Smooth muscle cell (in vitro differentiated cells): ENCODE data around the gene DNTT. TPM values are rescaled to one million over a fixed set of nuclear protein-coding genes. Genes with fewer than 3 reads are reported as not detected.

Experiments used
- DNase-seq: peaks from one replicate; lab custom pipeline; 2025; ENCODE audit not compliant: unreplicated experiment; lab: John Stamatoyannopoulos, UW
- H2AFZ ChIP-seq: fragments of 200-600 bp; sonication (generic); 2 replicates; pipeline ENCODE4 v1.6.0; 2016; ENCODE audit warnings: antibody characterized with exemption, low read depth, mild to moderate bottlenecking
- H3F3A ChIP-seq: fragments of 200-600 bp; sonication (generic); 2 replicates; pipeline ENCODE4 v1.6.0; 2017; ENCODE audit warnings: antibody characterized with exemption, low read depth
- H3K27ac ChIP-seq: fragments of 200-600 bp; sonication (generic); 2 replicates; pipeline ENCODE4 v1.5.1; 2016; ENCODE audit warnings: low read depth, mild to moderate bottlenecking
- H3K27me3 ChIP-seq: fragments of 200-600 bp; sonication (generic); 2 replicates; pipeline ENCODE4 v1.6.1; 2016; ENCODE audit warnings: low read depth, mild to moderate bottlenecking
- H3K36me3 ChIP-seq: fragments of 200-600 bp; sonication (generic); 2 replicates; pipeline ENCODE4 v1.5.1; 2016; ENCODE audit warnings: low read depth
- H3K4me1 ChIP-seq: fragments of 200-600 bp; sonication (generic); 2 replicates; pipeline ENCODE4 v1.5.1; 2016; ENCODE audit warnings: low read depth
- H3K4me2 ChIP-seq: fragments of 200-600 bp; sonication (generic); 2 replicates; pipeline ENCODE4 v1.6.0; 2016; ENCODE audit warnings: mild to moderate bottlenecking
- H3K4me3 ChIP-seq: fragments of 200-600 bp; sonication (generic); 2 replicates; pipeline ENCODE4 v1.5.1; 2016; ENCODE audit warnings: mild to moderate bottlenecking
- H3K79me2 ChIP-seq: fragments of 200-600 bp; sonication (generic); 2 replicates; pipeline ENCODE4 v1.6.0; 2016; ENCODE audit warnings: low read depth, mild to moderate bottlenecking
- H3K9ac ChIP-seq: fragments of 200-600 bp; sonication (generic); 2 replicates; pipeline ENCODE4 v1.6.0; 2016; ENCODE audit warnings: low read depth
- H3K9me3 ChIP-seq: fragments of 200-600 bp; sonication (generic); replicated peaks from 2 replicates; pipeline ENCODE4 v1.5.1; 2016; ENCODE audit warnings: low read depth
- H4K20me1 ChIP-seq: fragments of 200-600 bp; sonication (generic); 2 replicates; pipeline ENCODE4 v1.6.0; 2016; ENCODE audit warnings: low read depth
- CTCF ChIP-seq: fragments of 200-600 bp; sonication (generic); IDR thresholded peaks from 2 replicates; pipeline ENCODE4 v1.5.1; 2017; ENCODE audit warnings: borderline replicate concordance, mild to moderate bottlenecking, antibody characterized with exemption; ENCODE audit not compliant: insufficient read depth, poor library complexity, severe bottlenecking
- WGBS: methylation state at CpG from one replicate; pipeline ENCODE4 v1.1.7; 2016; ENCODE audit warnings: low lambda C conversion rate; 5-methylcytosine and 5-hydroxymethylcytosine counted together
- polyA plus RNA-seq: library from polyadenylated mRNA; unstranded; fragments of >200 nt; fragmentation: Nextera tagmentation; extraction: Ambion mirVana; gene quantifications from 2 replicates; pipeline ENCODE4 v1.2.1, GENCODE V29; 2016
- total RNA-seq: library from RNA; depleted of rRNA; stranded (reverse); fragments of >200 nt; gene quantifications from 2 replicates; pipeline ENCODE4 v1.2.3, GENCODE V29; 2014

Gene DNTT
- total and polyA plus RNA-seq, 2 experiments from 2014 or later, result not detected

GRCh38 chr10:96352027-96352426, 47.8 kb downstream of the DNTT start:
- no peaks in the 10 kb centered on the region for H3K4me1 ChIP-seq
- no peak for DNase-seq
- peaks cover 5% of the 10 kb centered on the region for H3K27me3 ChIP-seq
- no peaks in the 10 kb centered on the region for H3K36me3 ChIP-seq
- no peak for TF ChIP-seq CTCF
- H3K79me2 ChIP-seq, result no peaks in the 10 kb centered on the region
- no peaks in the 10 kb centered on the region for H3F3A ChIP-seq
- H3K9me3 ChIP-seq, result no peaks in the 10 kb centered on the region
- H3K4me2 ChIP-seq, result no peak overlapping the region
- no peaks in the 10 kb centered on the region for H4K20me1 ChIP-seq
- H3K9ac ChIP-seq, result no peak overlapping the region
- no peak overlapping the region for H2AFZ ChIP-seq
- H3K27ac ChIP-seq, result no peak overlapping the region
- H3K4me3 ChIP-seq, result no peak overlapping the region

DNA sequence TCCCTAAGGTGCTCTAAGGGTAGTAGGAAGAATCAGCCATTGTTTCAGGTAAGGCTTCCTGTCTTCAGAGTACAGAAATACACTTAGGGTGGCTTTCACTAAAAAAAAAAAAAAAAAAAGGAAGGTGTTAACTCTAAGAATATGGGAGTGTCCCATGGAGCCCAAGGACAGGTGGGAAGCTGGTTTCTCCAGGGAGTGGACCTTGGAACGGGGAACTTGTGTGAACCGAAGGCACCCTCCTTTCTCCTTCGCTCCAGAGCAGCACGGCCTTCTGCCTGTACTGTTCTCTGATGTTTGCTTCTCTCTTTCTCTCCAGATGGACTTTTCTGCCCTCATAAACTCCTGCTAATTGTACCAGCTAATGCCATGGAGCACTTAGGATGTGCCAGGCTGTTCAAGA, 48.3 kb downstream of the DNTT start:
- H3K4me1 ChIP-seq, result no peaks in the 10 kb centered on the region
- H2AFZ ChIP-seq, result no peak overlapping the region
- no peaks in the 10 kb centered on the region for H3F3A ChIP-seq
- no peaks in the 10 kb centered on the region for H4K20me1 ChIP-seq
- H3K27ac ChIP-seq, result no peak overlapping the region
- H3K27me3 ChIP-seq, result peaks cover 5% of the 10 kb centered on the region
- no peak overlapping the region for H3K4me2 ChIP-seq
- no peak for DNase-seq
- H3K79me2 ChIP-seq, result no peaks in the 10 kb centered on the region
- H3K9me3 ChIP-seq, result no peaks in the 10 kb centered on the region
- no peak overlapping the region for H3K9ac ChIP-seq
- TF ChIP-seq CTCF, result no peak
- H3K4me3 ChIP-seq, result no peak overlapping the region
- WGBS, result 71% methylated on average over 4 of the region's 4 CpGs
- H3K36me3 ChIP-seq, result no peaks in the 10 kb centered on the region

GRCh38 chr10:96357038-96357620, 52.9 kb downstream of the DNTT start:
- H2AFZ ChIP-seq, result no peak overlapping the region
- no peaks in the 10 kb centered on the region for H3K4me1 ChIP-seq
- no peak for DNase-seq
- peaks cover 5% of the 10 kb centered on the region for H3K27me3 ChIP-seq
- no peak overlapping the region for H3K9ac ChIP-seq
- no peaks in the 10 kb centered on the region for H4K20me1 ChIP-seq
- H3K4me2 ChIP-seq, result no peak overlapping the region
- H3K4me3 ChIP-seq, result no peak overlapping the region
- 75% methylated on average over 8 of the region's 8 CpGs for WGBS
- no peaks in the 10 kb centered on the region for H3K79me2 ChIP-seq
- H3K36me3 ChIP-seq, result no peaks in the 10 kb centered on the region
- no peak for TF ChIP-seq CTCF
- no peaks in the 10 kb centered on the region for H3F3A ChIP-seq
- H3K9me3 ChIP-seq, result no peaks in the 10 kb centered on the region
- no peak overlapping the region for H3K27ac ChIP-seq

DNA sequence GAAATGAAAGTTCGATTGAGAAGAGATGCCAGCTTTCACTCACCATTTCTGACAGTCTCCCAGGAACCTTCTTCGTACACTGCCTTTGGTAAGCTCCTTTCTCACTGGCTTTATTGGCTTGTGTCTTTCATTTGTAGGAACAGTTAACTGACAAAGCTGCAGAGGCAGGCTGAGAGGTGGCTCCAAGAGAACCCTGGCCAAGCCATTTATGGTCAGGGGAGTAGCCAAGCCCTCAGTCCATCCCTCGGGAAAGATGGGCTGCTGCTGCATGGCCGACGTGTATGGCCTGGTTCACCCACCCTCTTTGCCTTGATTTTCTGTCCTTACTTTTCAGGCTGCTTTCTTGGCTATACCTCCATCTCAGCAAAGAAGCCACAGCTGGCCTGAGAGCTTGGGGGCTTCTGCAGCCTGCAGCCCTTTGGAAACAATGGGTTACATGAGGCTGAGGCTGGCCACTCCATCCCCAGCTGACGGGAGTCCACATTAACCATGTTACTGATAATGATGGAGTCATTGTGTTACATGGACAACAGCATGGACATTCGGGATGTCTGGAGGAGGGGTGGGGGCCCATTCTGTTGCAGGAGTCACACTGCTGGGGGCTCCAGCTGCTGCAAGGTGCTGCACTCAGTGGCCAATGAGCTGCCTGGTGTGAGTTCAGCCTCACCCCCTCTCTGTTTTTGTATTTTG, 54.8 kb downstream of the DNTT start, which contains the start of gene OPALIN:
Gene OPALIN (minus strand): TSS at position 152 of the 690 bp plus-strand sequence. CDS start 106 bp downstream, at position 46.
- H3K4me2 ChIP-seq, result no peak within 1 kb of the TSS
- DNase-seq, result no peak
- no peaks in the 10 kb centered on the region for H3K4me1 ChIP-seq
- no peak within 1 kb of the TSS for H3K4me3 ChIP-seq
- no peaks in the 10 kb centered on the region for H4K20me1 ChIP-seq
- no peak within 1 kb of the TSS for H3K27ac ChIP-seq
- H3K27me3 ChIP-seq, result peaks cover 5% of the 10 kb centered on the region
- no peaks in the 10 kb centered on the region for H3K36me3 ChIP-seq
- H3K9ac ChIP-seq, result no peak within 1 kb of the TSS
- H3K9me3 ChIP-seq, result no peaks in the 10 kb centered on the region
- no peak for TF ChIP-seq CTCF
- no peaks in the 10 kb centered on the region for H3F3A ChIP-seq
- no peaks in the 10 kb centered on the region for H3K79me2 ChIP-seq
- 83% methylated on average over 7 of the region's 7 CpGs for WGBS
- no peak within 1 kb of the TSS for H2AFZ ChIP-seq
